ENCODE results near the gene TMEM184A. TPM values are rescaled to one million over a fixed set of nuclear protein-coding genes. Genes with fewer than 3 reads are reported as not detected.

The TMEM184A gene
- total and polyA plus RNA-seq, 2 of the 13 experiments (the other 11 are each of a cell fraction or from before 2014, with no cell fraction given) = 9.5 to 20.4 TPM

GRCh38 chr7:1531263-1531978 lies 24.6 kb downstream of the TMEM184A start (continued):
- TF ChIP-seq DZIP1 (CRISPR knock-in tag; IDR thresholded peaks at IDR 0.05) (0 out of 2 replicates have a peak, but pooled peaks have one; percentile 66), PATZ1 (CRISPR knock-in tag; IDR thresholded peaks at IDR 0.05) (peak; percentile 48; the same call in 1 of the 2 replicates), ZNF563 (CRISPR knock-in tag; IDR thresholded peaks at IDR 0.05) (peak; percentile 59; the same call in 1 of the 2 replicates), ZKSCAN1 (IDR thresholded peaks at IDR 0.05; ENCODE audit: low read length) (no peak), ZNF747 (CRISPR knock-in tag; IDR thresholded peaks at IDR 0.05; ENCODE audit: borderline replicate concordance) (0 out of 2 replicates have a peak, but pooled peaks have one; percentile 51), AGO2 (optimal IDR thresholded peaks at IDR 0.05; ENCODE audit: low read depth, low read length) (peak; percentile 81), ARNTL (CRISPR knock-in tag; IDR thresholded peaks at IDR 0.05) (peak; percentile 39; the same call in 1 of the 2 replicates), ZNF18 (CRISPR knock-in tag; IDR thresholded peaks at IDR 0.05; ENCODE audit: insufficient replicate concordance) (peak; percentile 80), DBP (CRISPR knock-in tag; IDR thresholded peaks at IDR 0.05; ENCODE audit: not compliant biosample characterization) (no peak), JDP2 (CRISPR knock-in tag; IDR thresholded peaks at IDR 0.05; ENCODE audit: borderline replicate concordance) (no peak), TCF12 (IDR thresholded peaks at IDR 0.05) (no peak), TCF12 (CRISPR knock-in tag; IDR thresholded peaks at IDR 0.05) (peak; percentile 23; the same call in 1 of the 2 replicates), TGIF2 (CRISPR knock-in tag; IDR thresholded peaks at IDR 0.05) (no peak), ZNF512B (CRISPR knock-in tag; IDR thresholded peaks at IDR 0.05; ENCODE audit: borderline replicate concordance) (0 out of 2 replicates have a peak, but pooled peaks have one; percentile 72), CSRNP2 (CRISPR knock-in tag; conservative IDR thresholded peaks at IDR 0.05; ENCODE audit: low read depth) (no peak), ADNP (CRISPR knock-in tag; IDR thresholded peaks at IDR 0.05) (no peak)

All from HepG2 (cell line).